Renal pelvis (tissue), 4 donors: ENCODE data around the gene CCNI. TPM values are rescaled to one million over a fixed set of nuclear protein-coding genes. Genes with fewer than 3 reads are reported as not detected.
A peak's percentile ranks its signal among the peaks of the same experiment; 100 is the strongest.

Experiments
- DNase-seq: peaks from one replicate; pipeline ENCODE4 v3.0.0-alpha.2; 2013
- polyA plus RNA-seq, 3 donors: library from polyadenylated mRNA; unstranded; fragments of 120-200 nt; gene quantifications; one replicate each; pipeline ENCODE4 v1.2.1, GENCODE V29; 2013; ENCODE audit not compliant: insufficient read length in 3 of 3

CCNI gene
- polyA plus RNA-seq, 3 donors, result 341 to 401 (median 398) TPM

- DNase-seq, result no peak
These were observed 64.9 kb downstream of the CCNI start for GRCh38 chr4:77010841-77011354.

DNA sequence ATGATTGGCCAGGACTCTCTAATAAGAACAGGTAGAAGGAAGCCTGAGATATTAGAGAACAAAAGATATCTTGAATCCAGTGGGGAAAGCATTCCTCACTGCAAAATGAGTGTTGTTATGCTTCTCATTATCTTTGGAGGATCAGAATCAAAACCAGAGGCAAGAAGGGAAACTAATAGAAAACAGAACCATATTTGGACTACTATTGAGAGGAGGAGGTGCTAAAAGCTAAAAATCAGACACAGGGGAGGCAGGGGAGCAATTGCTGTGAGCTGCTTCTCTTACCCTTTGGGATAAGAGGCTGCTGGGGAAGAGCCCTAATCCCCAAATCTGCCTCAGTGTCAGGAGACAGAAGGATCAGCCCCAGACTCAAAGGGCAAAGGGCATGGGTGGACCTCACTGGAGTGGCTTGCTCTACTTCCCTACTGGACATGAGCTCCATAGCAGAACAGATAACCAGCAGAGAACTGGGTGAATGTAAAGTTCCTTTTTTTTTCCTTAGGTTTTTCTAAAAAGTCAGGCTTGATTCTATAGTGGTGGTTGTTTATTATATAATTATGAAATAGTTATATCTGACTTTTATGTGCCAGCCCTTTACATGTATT, 66.2 kb downstream of the CCNI start:
- DNase-seq, result no peak

DNA sequence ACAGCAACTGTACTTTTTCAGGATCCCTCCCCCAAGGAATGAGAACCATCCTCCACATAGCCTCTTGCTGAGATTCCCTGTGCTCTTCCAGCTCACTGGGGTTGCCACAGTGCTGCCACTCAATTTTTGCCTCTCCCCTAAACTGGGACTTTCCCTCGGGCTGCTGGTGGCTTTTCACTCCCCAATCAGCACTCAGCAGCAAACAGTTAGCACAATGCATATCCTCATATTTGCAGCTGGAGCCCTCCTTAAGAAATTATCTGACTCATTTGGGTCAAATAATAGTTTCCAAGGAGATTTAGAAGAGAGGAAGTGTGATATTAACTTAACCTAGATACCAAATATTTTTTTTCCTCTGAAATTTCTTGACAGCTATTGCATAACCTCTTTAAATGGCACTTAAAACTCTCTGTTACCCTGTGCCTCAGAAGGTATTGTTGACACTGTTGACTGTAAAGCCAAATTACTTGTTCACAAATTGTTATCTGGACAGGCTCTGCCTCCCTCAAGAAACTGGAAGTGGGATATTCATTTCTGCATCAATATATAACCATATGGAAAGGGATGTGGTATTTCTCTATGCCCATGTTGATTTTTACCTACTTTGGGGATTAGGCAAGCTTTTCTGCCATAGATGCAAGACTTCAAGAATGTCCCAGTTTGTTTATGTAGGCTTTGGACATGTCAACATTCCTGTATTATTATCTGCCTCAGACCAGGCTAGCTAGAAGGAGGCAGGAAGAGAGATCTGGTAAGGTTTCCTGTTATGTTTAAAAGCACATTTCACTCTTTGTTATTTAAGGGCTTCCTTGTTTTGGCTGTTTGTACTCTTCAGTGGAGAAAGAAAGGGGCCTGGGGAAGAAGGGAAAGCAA, 68.2 kb downstream of the CCNI start:
- DNase-seq, result no peak

DNA sequence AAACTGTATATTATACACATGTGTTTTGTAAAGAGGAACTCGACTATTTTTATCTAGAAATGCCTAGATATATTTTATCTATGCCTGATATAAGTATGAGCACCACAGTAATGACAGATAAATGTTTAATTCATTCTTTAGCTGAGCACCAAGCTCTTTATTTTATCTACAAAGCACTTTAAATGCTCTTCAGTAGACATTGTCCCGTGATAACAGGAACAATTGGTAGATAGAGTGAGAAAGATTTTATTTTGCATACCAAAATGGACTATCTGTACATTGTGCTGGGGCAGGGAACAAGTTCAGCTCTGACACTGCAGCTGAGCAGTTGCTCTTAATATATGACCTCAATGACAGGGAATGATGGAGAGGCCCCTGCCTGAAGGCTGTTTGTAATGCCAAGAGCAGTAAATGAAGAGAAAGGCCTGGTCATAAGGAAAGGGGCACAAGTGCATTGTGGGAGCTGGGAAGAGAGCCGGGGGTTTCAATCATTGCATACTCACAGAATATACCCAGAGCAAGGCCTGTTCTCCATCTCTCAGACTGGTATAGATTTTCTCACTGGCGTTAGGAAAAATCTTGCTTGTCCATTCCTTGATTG, 68.9 kb downstream of the CCNI start:
- no peak for DNase-seq

GRCh38 chr4:77003400-77003799, 72.4 kb downstream of the CCNI start:
- no peak for DNase-seq

DNA sequence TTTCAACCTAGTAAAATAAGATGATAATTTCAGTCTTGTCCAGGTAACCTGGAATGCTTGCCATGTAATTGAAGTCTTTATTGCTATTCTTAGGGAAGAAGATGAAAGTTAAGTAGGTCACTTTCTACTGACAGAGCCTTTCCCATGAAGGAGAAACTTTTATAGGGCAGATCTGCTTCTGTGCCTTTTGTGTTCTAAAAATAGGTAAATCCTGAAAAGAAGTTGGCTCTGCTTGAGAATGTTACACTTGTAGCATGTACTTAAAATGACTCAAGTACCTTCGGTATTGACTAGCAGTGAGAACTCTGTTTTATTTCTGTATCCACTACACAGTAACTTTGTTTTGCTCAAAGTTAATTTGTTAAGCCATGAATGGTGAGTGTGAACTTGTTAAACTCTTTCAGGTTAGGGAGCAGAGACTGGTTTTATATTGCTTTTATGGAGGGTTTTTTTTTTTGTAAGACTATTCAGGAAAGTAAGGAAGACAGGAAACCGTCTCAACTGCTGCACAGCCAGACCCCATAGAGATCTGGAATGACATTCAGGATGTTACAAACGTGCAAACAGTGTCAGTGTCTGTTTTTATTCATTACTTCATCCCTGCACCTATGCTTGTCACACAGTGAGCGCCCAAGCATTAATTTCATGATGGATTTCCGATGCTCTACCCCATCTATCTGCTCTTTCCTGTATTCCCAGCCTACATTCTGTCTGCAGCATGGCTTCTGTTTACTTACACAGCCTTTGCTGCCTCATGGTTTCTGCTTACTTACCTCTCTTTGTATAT, 73.3 kb downstream of the CCNI start:
- DNase-seq, result no peak

DNA sequence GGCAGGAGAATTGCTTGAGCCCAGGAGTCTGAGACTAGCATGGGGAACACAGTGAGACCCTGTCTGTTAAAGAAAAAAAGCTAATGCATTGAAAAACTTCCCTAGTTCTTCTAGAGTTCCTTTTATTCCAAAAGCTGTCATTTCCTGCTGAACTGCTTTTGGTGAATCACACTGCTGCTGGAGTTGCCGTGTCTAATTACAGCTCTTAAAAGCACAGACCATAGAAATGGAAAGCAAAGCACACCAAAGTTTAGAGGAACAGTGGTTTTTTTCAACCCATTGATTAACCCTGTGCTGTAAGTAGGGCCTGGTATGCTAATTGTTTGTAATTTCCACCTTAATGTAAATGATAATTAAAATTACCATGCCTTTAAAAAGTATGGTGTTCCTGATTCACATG, 73.9 kb downstream of the CCNI start:
- DNase-seq, result peak; percentile 54

GRCh38 chr4:76998251-76998901, 77.4 kb downstream of the CCNI start:
- no peak for DNase-seq

DNA sequence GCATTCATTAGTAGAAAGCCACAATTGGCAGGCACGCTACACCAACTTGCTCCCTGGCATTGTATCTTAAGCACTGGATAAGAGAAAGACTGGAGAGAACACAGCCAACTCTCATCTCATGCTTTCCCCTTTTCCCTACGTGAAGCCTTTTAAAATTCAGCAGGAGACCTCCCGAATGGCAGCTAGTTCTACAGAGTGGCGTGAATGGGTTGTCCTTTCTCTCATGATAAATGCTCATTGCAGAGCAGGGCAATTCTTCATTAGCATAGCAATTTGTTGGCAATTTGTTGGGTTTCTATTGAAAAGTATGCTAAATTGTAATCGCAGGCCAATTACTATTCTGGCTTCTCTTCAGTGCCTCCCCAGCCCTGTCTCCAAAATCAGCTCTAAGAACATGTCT, 78.3 kb downstream of the CCNI start:
- no peak for DNase-seq

Other genes starting within 250 kb of the CCNI start
- 1 to 10 TPM; 5.5 to 6.5 (median 6.4) TPM for gene SOWAHB, start 177.8 kb downstream of the CCNI start, polyA plus RNA-seq
- 100 to 1,000 TPM; 226 to 293 (median 253) TPM for gene SEPTIN11, start 126.2 kb downstream of the CCNI start, polyA plus RNA-seq
- 100 to 1,000 TPM; 120 to 155 (median 144) TPM for gene CCNG2, start 81.2 kb upstream of the CCNI start, polyA plus RNA-seq